Natural killer cell (primary cell): ENCODE results near the gene TRIM31. TPM values are rescaled to one million over a fixed set of nuclear protein-coding genes. Genes with fewer than 3 reads are reported as not detected.
"Not testable (repeated sequence)": the region's sequence is repeated elsewhere in the genome, so short reads cannot be mapped to it uniquely, and the experiment has no call there.

ENCODE experiments used
- ATAC-seq, 3 donors: fragments of 150-1000 bp in 2 of 3; fragments of 200-7000 bp in 1 of 3; cut with Tn5 transposase; 1 replicate in 1 of 3; 2 replicates in 2 of 3; pipeline ENCODE4 v1.10.0; 2021; ENCODE audit warnings: mild to moderate bottlenecking in 2 of 3, moderate library complexity in 2 of 3
- DNase-seq, 2 donors: peaks; one replicate each; pipeline versions ENCODE4 v3.0.0 to v3.0.0-alpha.2; 2013 to 2021; ENCODE audit warnings: mixed read lengths in 1 of 2
- H3K27ac ChIP-seq: one replicate; pipeline ENCODE4 v1.5.1; 2013; ENCODE audit warnings: mild to moderate bottlenecking, low read length
- H3K27me3 ChIP-seq: one replicate; pipeline ENCODE4 v1.6.1; 2013; ENCODE audit warnings: low read length; ENCODE audit not compliant: control insufficient read depth, insufficient read depth
- H3K36me3 ChIP-seq: one replicate; pipeline ENCODE4 v1.6.1; 2013; ENCODE audit warnings: low read length; ENCODE audit not compliant: control insufficient read depth, insufficient read depth
- H3K4me1 ChIP-seq: one replicate; pipeline ENCODE4 v1.6.1; 2013; ENCODE audit warnings: low read length; ENCODE audit not compliant: control insufficient read depth, insufficient read depth
- H3K4me3 ChIP-seq: one replicate; pipeline ENCODE4 v1.5.1; 2013; ENCODE audit warnings: low read length
- H3K9me3 ChIP-seq: one replicate; pipeline ENCODE4 v1.6.1; 2013; ENCODE audit warnings: low read length; ENCODE audit not compliant: control insufficient read depth, insufficient read depth
- H3K27ac Mint-ChIP-seq, 2 donors: one replicate each; pipeline ENCODE4 v1.8.0; 2022; ENCODE audit warnings: mild to moderate bottlenecking in 2 of 2, mixed read lengths in 2 of 2, moderate library complexity in 1 of 2
- H3K27me3 Mint-ChIP-seq, 2 donors: one replicate each; pipeline ENCODE4 v1.8.0; 2022; ENCODE audit warnings: low read depth in 2 of 2, mixed read lengths in 2 of 2
- H3K36me3 Mint-ChIP-seq: one replicate; pipeline ENCODE4 v1.8.0; 2022; ENCODE audit warnings: mixed read lengths
- H3K4me1 Mint-ChIP-seq, 2 donors: one replicate each; pipeline ENCODE4 v1.8.0; 2022; ENCODE audit warnings: mixed read lengths in 2 of 2
- H3K4me3 Mint-ChIP-seq: one replicate; pipeline ENCODE4 v1.8.0; 2022; ENCODE audit warnings: mild to moderate bottlenecking, moderate library complexity, mixed read lengths
- H3K9me3 Mint-ChIP-seq, 2 donors: one replicate each; pipeline ENCODE4 v1.8.0; 2022; ENCODE audit warnings: mixed read lengths in 2 of 2
- WGBS: methylation state at CpG from one replicate; pipeline ENCODE4 v1.1.7; 2013; ENCODE audit warnings: missing lambda C conversion rate; ENCODE audit not compliant: insufficient coverage; 5-methylcytosine and 5-hydroxymethylcytosine counted together
- intact Hi-C: fragments of 100-400 bp; cut with micrococcal nuclease; formaldehyde crosslinking; loops from one replicate; pipeline ENCODE4 v1.14.2; 2022
- total RNA-seq, 4 donors: library from RNA; stranded (reverse); fragments of 120-200 nt in 1 of 4; gene quantifications; one replicate each; pipeline versions ENCODE4 v1.2.3 to v1.2.4, GENCODE V29; 2013 to 2022
- TF ChIP-seq, protein P1 (sequence below): fragments of 200-600 bp; IDR thresholded peaks from one replicate; pipeline ENCODE4 v1.8.0; 2022; ENCODE audit warnings: antibody characterized with exemption

Gene TRIM31
- total RNA-seq, 3 donors from 2014 or later (not counting 1 experiment from before 2014, with no cell fraction given), result not detected

GRCh38 chr6:30144811-30145210 is 31.9 kb upstream of the TRIM31 start:
- intact Hi-C loops, result no loop called here
- Mint-ChIP-seq H3K36me3 (no peaks in the 10 kb centered on the region), H3K4me3 (no peak overlapping the region), H3K9me3 (no peaks in the 10 kb centered on the region), H3K27me3 (peaks cover 39 to 55% of the 10 kb centered on the region in 2 donors), H3K27ac (no peak overlapping the region), H3K4me1 (no peaks in the 10 kb centered on the region)
- WGBS, result 82% methylated on average over 6 of the region's 6 CpGs
- TF ChIP-seq, protein P1, sequence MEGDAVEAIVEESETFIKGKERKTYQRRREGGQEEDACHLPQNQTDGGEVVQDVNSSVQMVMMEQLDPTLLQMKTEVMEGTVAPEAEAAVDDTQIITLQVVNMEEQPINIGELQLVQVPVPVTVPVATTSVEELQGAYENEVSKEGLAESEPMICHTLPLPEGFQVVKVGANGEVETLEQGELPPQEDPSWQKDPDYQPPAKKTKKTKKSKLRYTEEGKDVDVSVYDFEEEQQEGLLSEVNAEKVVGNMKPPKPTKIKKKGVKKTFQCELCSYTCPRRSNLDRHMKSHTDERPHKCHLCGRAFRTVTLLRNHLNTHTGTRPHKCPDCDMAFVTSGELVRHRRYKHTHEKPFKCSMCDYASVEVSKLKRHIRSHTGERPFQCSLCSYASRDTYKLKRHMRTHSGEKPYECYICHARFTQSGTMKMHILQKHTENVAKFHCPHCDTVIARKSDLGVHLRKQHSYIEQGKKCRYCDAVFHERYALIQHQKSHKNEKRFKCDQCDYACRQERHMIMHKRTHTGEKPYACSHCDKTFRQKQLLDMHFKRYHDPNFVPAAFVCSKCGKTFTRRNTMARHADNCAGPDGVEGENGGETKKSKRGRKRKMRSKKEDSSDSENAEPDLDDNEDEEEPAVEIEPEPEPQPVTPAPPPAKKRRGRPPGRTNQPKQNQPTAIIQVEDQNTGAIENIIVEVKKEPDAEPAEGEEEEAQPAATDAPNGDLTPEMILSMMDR, result no peak
- no peaks in the 10 kb centered on the region for H3K4me1 ChIP-seq
- no peak overlapping the region for H3K27ac ChIP-seq
- peaks cover 8% of the 10 kb centered on the region for H3K27me3 ChIP-seq
- no peaks in the 10 kb centered on the region for H3K9me3 ChIP-seq
- DNase-seq (no peak), ATAC-seq (no peak)
- H3K4me3 ChIP-seq, result no peak overlapping the region
- H3K36me3 ChIP-seq, result no peaks in the 10 kb centered on the region

GRCh38 chr6:30143780-30144179 is 30.9 kb upstream of the TRIM31 start:
- no peak overlapping the region for H3K27ac Mint-ChIP-seq
- Histone ChIP-seq H3K27ac (no peak overlapping the region), H3K4me1 (no peaks in the 10 kb centered on the region), H3K4me3 (no peak overlapping the region), H3K36me3 (no peaks in the 10 kb centered on the region), H3K9me3 (no peaks in the 10 kb centered on the region), H3K27me3 (peaks cover 8% of the 10 kb centered on the region)
- ATAC-seq (no peak), DNase-seq (no peak)
- intact Hi-C loops, result no loop called here
- WGBS, result 89% methylated on average over 2 of the region's 2 CpGs
- TF ChIP-seq, protein P1, result no peak
- no peaks in the 10 kb centered on the region for H3K36me3 Mint-ChIP-seq
- no peaks in the 10 kb centered on the region for H3K9me3 Mint-ChIP-seq
- H3K4me1 Mint-ChIP-seq, result no peaks in the 10 kb centered on the region
- no peak overlapping the region for H3K4me3 Mint-ChIP-seq
- H3K27me3 Mint-ChIP-seq, result peaks cover 39 to 57% of the 10 kb centered on the region in 2 donors

GRCh38 chr6:30142665-30143064 is 29.8 kb upstream of the TRIM31 start:
- no peaks in the 10 kb centered on the region for H3K9me3 ChIP-seq
- TF ChIP-seq, protein P1, result no peak
- intact Hi-C loops, result no loop called here
- H3K9me3 Mint-ChIP-seq, result no peaks in the 10 kb centered on the region
- no peaks in the 10 kb centered on the region for H3K4me1 ChIP-seq
- H3K27me3 ChIP-seq, result peaks cover 10% of the 10 kb centered on the region
- H3K36me3 Mint-ChIP-seq, result no peaks in the 10 kb centered on the region
- peaks cover 33 to 63% of the 10 kb centered on the region in 2 donors for H3K27me3 Mint-ChIP-seq
- H3K27ac ChIP-seq, result no peak overlapping the region
- no CpG with 5 or more reads among the region's 3 CpGs for WGBS
- no peaks in the 10 kb centered on the region for H3K36me3 ChIP-seq
- no peak overlapping the region for H3K4me3 ChIP-seq
- H3K27ac Mint-ChIP-seq, result no peak overlapping the region
- ATAC-seq (no peak), DNase-seq (no peak)
- no peaks in the 10 kb centered on the region for H3K4me1 Mint-ChIP-seq
- H3K4me3 Mint-ChIP-seq, result no peak overlapping the region

- 72% methylated on average over 7 of the region's 8 CpGs for WGBS
- H3K27ac Mint-ChIP-seq, H3K27ac ChIP-seq, intact Hi-C loops, H3K4me3 Mint-ChIP-seq, H3K9me3 Mint-ChIP-seq, H3K4me1 ChIP-seq, H3K4me1 Mint-ChIP-seq, DNase-seq, H3K36me3 ChIP-seq, H3K36me3 Mint-ChIP-seq, ATAC-seq, H3K9me3 ChIP-seq, H3K4me3 ChIP-seq, H3K27me3 ChIP-seq: not testable (repeated sequence)
- peaks cover 30 to 56% of the 10 kb centered on the region in 2 donors for H3K27me3 Mint-ChIP-seq
Measured at GRCh38 chr6:30140240-30140639, 27.4 kb upstream of the TRIM31 start.
